ENCODE measurements around the gene ABR.
"Not testable (repeated sequence)": the region's sequence is repeated elsewhere in the genome, so short reads cannot be mapped to it uniquely, and the experiment has no call there.

GRCh38 chr17:1152582-1152981, 27.2 kb downstream of the ABR start:
- not testable (repeated sequence) for TF ChIP-seq RFX5 (IDR thresholded peaks at IDR 0.05; ENCODE audit: low read depth, low read length); ZNF274 (CRISPR knock-in tag; IDR thresholded peaks at IDR 0.05); PHF21A (CRISPR knock-in tag; IDR thresholded peaks at IDR 0.05); SNAPC2 (CRISPR knock-in tag; IDR thresholded peaks at IDR 0.05); ONECUT2 (CRISPR knock-in tag; IDR thresholded peaks at IDR 0.05); JUN (CRISPR knock-in tag; IDR thresholded peaks at IDR 0.05); RFX1 (IDR thresholded peaks at IDR 0.05); ARNT (IDR thresholded peaks at IDR 0.05)
- TF ChIP-seq, protein P1, sequence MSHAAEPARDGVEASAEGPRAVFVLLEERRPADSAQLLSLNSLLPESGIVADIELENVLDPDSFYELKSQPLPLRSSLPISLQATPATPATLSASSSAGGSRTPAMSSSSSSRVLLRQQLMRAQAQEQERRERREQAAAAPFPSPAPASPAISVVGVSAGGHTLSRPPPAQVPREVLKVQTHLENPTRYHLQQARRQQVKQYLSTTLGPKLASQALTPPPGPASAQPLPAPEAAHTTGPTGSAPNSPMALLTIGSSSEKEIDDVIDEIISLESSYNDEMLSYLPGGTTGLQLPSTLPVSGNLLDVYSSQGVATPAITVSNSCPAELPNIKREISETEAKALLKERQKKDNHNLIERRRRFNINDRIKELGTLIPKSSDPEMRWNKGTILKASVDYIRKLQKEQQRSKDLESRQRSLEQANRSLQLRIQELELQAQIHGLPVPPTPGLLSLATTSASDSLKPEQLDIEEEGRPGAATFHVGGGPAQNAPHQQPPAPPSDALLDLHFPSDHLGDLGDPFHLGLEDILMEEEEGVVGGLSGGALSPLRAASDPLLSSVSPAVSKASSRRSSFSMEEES (CRISPR knock-in tag; IDR thresholded peaks at IDR 0.05): not testable (repeated sequence)
- TF ChIP-seq, protein P2, sequence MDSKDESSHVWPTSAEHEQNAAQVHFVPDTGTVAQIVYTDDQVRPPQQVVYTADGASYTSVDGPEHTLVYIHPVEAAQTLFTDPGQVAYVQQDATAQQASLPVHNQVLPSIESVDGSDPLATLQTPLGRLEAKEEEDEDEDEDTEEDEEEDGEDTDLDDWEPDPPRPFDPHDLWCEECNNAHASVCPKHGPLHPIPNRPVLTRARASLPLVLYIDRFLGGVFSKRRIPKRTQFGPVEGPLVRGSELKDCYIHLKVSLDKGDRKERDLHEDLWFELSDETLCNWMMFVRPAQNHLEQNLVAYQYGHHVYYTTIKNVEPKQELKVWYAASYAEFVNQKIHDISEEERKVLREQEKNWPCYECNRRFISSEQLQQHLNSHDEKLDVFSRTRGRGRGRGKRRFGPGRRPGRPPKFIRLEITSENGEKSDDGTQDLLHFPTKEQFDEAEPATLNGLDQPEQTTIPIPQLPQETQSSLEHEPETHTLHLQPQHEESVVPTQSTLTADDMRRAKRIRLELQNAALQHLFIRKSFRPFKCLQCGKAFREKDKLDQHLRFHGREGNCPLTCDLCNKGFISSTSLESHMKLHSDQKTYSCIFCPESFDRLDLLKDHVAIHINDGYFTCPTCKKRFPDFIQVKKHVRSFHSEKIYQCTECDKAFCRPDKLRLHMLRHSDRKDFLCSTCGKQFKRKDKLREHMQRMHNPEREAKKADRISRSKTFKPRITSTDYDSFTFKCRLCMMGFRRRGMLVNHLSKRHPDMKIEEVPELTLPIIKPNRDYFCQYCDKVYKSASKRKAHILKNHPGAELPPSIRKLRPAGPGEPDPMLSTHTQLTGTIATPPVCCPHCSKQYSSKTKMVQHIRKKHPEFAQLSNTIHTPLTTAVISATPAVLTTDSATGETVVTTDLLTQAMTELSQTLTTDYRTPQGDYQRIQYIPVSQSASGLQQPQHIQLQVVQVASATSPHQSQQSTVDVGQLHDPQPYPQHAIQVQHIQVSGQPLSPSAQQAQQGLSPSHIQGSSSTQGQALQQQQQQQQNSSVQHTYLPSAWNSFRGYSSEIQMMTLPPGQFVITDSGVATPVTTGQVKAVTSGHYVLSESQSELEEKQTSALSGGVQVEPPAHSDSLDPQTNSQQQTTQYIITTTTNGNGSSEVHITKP (CRISPR knock-in tag; IDR thresholded peaks at IDR 0.05; ENCODE audit: low read depth): not testable (repeated sequence)
- TF ChIP-seq, protein P3, sequence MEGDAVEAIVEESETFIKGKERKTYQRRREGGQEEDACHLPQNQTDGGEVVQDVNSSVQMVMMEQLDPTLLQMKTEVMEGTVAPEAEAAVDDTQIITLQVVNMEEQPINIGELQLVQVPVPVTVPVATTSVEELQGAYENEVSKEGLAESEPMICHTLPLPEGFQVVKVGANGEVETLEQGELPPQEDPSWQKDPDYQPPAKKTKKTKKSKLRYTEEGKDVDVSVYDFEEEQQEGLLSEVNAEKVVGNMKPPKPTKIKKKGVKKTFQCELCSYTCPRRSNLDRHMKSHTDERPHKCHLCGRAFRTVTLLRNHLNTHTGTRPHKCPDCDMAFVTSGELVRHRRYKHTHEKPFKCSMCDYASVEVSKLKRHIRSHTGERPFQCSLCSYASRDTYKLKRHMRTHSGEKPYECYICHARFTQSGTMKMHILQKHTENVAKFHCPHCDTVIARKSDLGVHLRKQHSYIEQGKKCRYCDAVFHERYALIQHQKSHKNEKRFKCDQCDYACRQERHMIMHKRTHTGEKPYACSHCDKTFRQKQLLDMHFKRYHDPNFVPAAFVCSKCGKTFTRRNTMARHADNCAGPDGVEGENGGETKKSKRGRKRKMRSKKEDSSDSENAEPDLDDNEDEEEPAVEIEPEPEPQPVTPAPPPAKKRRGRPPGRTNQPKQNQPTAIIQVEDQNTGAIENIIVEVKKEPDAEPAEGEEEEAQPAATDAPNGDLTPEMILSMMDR (CRISPR knock-in tag; IDR thresholded peaks at IDR 0.05): not testable (repeated sequence)
